HG03571 (cell line): Measurements from ENCODE around the gene SPATA25.
"Not testable (repeated sequence)": the region's sequence is repeated elsewhere in the genome, so short reads cannot be mapped to it uniquely, and the experiment has no call there.

ENCODE experiments used
- ATAC-seq: cut with Tn5 transposase; IDR thresholded peaks from one replicate; pipeline ENCODE4 v1.9.1; 2021; ENCODE audit not compliant: unreplicated experiment

Gene SPATA25

DNA sequence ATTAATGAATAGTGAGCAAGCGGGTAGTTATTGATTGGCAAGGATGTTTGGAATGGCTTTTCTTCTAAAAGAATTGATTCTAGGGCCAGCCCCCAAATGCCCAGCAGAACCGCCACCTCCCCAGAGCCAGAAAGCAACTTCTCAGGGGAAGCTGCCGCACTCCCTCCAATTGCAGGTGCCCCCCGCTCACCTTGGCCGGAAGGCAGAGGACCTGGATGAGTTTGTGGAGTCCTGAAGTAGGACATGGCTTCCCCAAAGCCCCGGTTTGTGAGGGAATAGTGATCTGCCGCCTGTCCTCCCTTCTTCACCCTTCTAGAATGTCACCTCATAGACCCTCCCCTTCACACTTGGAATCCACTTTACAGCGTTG lies at the start of gene SPATA25:
TSS of gene SPATA25 (minus strand) at position 277 of the 370 bp plus-strand sequence. CDS start at position 245, 32 bp downstream.
- ATAC-seq, result no peak

GRCh38 chr20:45935416-45936046 lies 48.1 kb upstream of the SPATA25 start:
- peak; percentile 3 for ATAC-seq

GRCh38 chr20:45934586-45935415 lies 47.4 kb upstream of the SPATA25 start, which contains the start of gene PCIF1:
Gene PCIF1, plus strand, starts transcription at chr20:45934683. Its CDS starts 4,317 bp downstream, at chr20:45939000.
- ATAC-seq, result peak; percentile 62

- peak; percentile 19 for ATAC-seq
Observed at GRCh38 chr20:45934046-45934585, 46.7 kb upstream of the SPATA25 start.

DNA sequence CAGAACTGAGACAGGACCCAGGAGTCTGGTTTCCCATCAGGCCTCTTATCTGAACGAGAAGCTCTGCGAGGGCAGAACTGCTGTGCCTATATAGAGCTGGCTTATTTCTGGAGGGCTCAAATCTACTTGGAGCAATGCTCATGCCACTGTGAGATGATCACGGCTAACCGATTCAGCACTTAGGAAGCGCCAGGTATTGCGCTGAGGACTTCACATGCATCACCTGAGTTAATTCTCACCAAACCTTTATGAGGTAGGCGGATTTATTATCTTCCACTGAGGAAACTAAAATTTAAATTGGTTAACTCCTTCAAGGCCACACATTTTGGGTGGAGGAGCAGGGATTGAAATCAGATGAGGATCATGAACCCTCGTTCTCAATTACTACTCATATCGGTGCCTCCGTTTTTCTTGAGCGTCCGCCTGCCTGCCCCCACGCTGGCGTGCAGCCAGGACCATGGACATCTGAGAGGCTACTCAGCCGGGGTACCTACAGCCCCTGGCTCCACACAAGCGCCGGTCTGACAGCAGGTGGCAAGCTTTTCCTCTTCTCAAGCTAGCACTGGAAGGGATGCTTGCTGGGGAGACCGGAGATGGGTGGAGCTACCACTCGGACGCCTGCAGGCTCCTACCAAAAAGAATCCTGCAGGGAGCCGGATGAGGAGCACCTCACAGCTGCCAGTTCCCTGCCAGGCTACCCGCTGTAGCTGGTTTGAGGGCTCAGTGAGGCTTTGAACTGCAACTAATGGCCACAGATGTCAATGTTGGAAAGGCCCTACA lies 46.0 kb upstream of the SPATA25 start:
- ATAC-seq, result no peak

GRCh38 chr20:45931680-45932079 lies 44.3 kb upstream of the SPATA25 start:
- not testable (repeated sequence) for ATAC-seq

GRCh38 chr20:45927071-45927878 lies 39.9 kb upstream of the SPATA25 start:
- no peak for ATAC-seq

DNA sequence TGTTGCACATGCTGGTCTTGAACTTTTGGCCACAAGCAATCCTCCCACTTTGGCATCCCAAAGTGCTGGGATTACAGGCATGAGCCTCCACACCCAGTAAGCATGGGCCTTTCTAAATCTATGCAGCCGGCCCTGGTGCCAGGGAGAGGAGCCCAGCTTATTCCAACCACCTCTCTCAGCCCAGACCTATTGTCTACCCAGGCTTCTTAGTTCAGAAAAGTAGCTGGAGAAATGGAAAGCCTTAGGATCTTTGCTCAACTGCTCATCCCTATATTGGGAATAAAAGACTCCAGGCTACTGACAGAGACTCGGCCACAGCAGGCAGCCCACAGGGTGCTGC lies 39.3 kb upstream of the SPATA25 start:
- no peak for ATAC-seq

GRCh38 chr20:45925821-45926506 lies 38.5 kb upstream of the SPATA25 start:
- ATAC-seq, result no peak

- ATAC-seq, result no peak
Observed at GRCh38 chr20:45924391-45925261, 37.2 kb upstream of the SPATA25 start.

DNA sequence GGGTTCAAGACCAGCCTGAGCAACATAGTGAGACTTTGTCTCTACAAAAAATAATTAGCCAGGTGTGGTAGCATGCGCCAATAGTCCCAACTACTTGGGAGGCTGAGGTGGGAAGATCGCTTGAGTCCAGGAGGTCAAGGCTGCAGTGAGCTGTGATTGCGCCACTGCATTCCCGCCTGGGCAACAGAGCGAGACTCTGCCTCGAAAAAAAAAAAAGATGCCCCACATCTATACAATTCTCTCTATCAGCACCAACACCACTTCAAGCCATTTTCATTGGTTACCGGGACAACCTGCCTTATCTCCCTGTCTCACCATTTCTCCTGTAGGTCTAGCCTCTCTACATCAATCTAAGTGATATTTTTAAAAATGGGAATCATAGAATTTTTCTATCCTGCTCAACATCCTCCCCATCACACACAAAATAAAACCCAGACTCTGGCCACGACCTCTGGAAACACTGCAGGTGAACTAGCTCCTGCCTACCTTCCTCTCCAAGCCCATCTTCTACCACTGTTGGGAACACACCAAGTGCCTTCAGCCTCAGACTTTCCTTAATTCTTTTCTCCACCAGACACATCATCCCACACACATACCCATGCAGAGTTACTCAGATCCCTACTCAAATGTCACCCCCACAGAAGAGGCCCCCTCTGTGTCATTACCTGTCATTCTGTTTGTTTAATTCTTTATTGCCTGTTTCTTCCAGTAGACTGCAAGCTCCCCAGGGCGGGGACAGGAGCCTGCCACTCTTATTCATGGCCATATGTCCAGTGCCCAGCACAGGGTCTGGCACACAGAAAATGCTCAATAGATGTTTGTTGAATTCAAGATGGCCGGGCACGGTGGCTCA lies 34.1 kb upstream of the SPATA25 start:
- ATAC-seq, result no peak

DNA sequence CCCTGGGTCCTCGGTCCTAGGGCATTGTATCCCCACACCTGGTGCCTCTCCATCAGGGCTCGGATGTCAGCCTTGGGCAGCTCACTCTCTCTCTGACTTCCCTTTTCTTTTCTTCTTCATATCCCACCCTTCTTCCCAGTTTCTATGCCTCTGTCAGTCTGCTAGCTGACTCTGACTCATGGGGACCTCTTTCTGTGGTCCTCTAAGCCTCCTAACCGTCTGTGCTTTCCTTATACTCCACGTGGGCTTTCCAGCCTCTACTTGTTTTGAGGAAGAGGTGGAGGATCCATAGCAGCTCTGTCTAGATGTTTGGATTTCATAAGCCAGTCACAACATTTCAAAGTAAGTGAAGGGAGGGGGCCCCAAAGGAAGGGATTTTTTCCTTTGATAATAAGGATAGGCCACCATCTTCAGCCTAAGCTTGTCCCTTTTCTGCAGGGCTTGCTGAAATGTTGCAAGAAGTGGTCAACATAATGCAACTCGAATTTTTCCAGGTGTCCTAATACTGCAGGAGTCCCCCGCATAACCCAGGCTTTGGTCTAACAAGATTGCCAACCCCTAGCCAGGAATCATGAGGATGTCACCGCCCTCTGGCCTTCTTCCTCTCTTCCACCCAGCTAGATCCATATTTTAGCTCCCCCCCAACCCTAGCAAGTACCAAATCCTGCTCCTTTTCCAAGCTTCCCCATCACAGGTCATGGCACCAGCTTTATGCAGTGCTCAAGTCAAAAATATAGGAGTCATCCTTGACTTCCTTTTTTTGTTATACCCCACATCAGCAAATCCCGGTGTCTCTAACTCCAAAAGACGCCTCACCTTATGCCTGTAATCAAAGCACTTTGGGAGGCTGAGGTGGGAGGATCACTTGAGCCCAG lies 33.3 kb upstream of the SPATA25 start:
- ATAC-seq, result no peak

DNA sequence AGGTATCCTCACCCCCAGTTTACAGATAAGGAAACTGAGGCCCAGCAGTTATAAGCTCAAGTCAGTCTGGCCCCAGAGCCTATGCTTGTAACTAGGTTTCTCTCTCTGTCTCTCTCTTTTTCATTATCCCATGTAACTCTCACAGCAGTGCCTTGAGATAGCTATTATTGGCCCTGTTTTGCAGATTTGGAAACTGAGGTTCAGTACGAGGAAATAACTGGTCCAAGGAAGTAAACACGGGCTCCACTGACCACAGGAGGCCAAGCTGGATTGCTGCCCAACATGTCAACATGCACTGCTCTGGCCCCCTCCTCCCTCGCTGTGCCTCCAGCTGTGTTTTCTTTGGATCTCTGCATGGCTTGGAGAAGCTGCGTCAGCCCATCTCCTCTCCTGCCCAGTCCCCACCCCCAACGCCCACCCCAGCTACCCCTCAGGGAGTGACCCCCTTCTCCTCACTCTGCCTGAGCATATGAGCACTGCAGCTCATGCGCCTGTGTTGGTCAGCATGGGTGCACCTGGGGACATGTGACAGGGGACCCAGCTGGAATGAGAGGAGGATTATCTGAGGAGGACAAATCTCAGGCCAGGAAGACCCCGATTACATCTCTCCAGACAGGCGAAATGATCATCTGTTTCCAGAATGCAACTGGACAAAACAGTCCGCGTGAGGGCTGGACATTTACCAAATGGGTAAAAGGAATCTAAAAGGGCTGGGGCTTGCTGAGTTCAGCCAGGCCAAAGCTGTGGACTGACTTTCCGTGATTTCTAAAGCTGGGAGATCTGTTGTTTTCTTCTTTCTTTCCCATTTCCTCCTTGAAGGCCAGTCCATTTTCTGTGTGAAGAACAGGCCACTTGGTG lies 32.3 kb upstream of the SPATA25 start:
- no peak for ATAC-seq

- no peak for ATAC-seq
Observed at GRCh38 chr20:45918779-45919537, 31.5 kb upstream of the SPATA25 start.

DNA sequence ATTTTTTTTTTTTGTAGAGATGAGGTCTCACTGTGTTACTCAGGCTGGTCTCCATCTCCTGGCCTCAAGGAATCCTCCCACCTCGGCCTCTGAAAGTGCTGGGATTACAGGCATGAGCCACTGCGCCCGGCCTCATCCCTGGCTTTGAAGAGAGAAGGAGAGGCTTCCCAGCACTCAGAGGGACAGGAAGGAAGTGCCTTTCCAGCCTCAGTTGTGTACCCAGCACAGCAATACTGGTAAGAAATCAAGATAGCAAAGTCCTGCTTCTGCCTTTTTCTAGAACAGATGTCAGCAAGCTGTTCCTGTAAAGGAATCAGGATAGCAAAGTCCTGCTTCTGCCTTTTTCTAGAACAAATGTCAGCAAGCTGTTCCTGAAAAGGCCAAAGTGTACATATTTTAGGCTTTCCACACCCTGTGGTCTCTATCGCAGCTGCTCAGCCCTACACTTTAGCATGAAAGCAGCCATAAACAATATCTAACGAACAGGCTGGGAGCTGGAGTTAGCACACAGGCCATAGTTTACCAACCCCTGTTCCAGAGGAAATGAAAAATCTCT lies 30.8 kb upstream of the SPATA25 start:
- ATAC-seq, result no peak
